Testis (tissue), 2 donors: ENCODE measurements around the gene NRXN3.

Source experiments
- CTCF ChIP-seq, 3 experiments: fragments of 450-650 bp in 2 of 3; fragments of 200-600 bp in 1 of 3; sonication (generic) in 1 of 3; IDR thresholded peaks; one replicate each; pipeline ENCODE4 v1.5.1; 2016 to 2019; ENCODE audit warnings: antibody characterized with exemption in 3 of 3, mild to moderate bottlenecking in 2 of 3, moderate library complexity in 1 of 3
- POLR2A ChIP-seq: fragments of 450-650 bp; IDR thresholded peaks from one replicate; pipeline ENCODE4 v1.6.1; 2017; ENCODE audit warnings: antibody characterized with exemption, mild to moderate bottlenecking, moderate library complexity

GRCh38 chr14:79783041-79783440 lies 1612.9 kb downstream of the NRXN3 start:
- TF ChIP-seq CTCF (IDR thresholded peaks at IDR 0.05), result no peak
- TF ChIP-seq POLR2A, result no peak
